MG63 (cell line): ENCODE measurements around the gene CFAP45. TPM values are rescaled to one million over a fixed set of nuclear protein-coding genes. Genes with fewer than 3 reads are reported as not detected.
A peak's percentile ranks its signal among the peaks of the same experiment; 100 is the strongest.

Experiments used
- DNase-seq: peaks from one replicate; pipeline ENCODE4 v3.0.0-alpha.2; 2020
- H3K27me3 ChIP-seq: fragments of 250-450 bp; sonication (Bioruptor Pico); 2 replicates; pipeline ENCODE4 v1.5.1; 2020; ENCODE audit warnings: mild to moderate bottlenecking, moderate library complexity
- H3K36me3 ChIP-seq: fragments of 250-450 bp; sonication (Bioruptor Pico); 2 replicates; pipeline ENCODE4 v1.5.1; 2020; ENCODE audit warnings: mild to moderate bottlenecking, moderate library complexity
- H3K4me3 ChIP-seq: fragments of 250-450 bp; sonication (Bioruptor Pico); 2 replicates; pipeline ENCODE4 v1.5.1; 2020; ENCODE audit warnings: mild to moderate bottlenecking, moderate library complexity
- H3K9me3 ChIP-seq: fragments of 250-450 bp; sonication (Bioruptor Pico); 2 replicates; pipeline ENCODE4 v1.5.1; 2020; ENCODE audit warnings: mild to moderate bottlenecking, moderate library complexity
- total RNA-seq: library from RNA; depleted of rRNA; stranded (reverse); fragments of >200 nt; shearing (Covaris generic); gene quantifications from 2 replicates; pipeline ENCODE4 v1.2.3, GENCODE V29; 2014; ENCODE audit warnings: low replicate concordance

Gene CFAP45
- total RNA-seq, 1 experiment from 2014 or later = 0.10 TPM

DNA sequence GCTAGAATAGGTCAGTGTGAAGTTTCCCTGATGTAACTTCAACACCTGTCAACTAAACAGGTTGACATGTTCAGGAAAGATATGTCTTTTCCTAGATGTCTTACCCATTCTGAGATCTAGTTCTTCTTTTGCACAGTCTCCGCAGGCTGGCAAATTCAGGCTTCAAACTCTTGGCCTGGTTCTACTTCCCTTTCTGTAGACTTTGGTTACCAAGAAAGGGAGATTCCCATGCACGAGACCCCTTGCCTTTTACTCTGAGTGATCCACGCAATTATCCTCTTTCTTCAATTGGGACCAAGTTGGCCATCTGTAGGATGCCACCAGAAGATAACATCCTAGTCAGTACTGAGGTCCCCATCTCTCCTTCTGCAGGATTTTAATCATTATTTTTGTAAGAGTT, 2.0 kb downstream of the CFAP45 start:
- H3K4me3 ChIP-seq = no peak overlapping the region
- DNase-seq = no peak
- no peaks in the 10 kb centered on the region for H3K36me3 ChIP-seq
- no peaks in the 10 kb centered on the region for H3K9me3 ChIP-seq
- H3K27me3 ChIP-seq = no peaks in the 10 kb centered on the region

DNA sequence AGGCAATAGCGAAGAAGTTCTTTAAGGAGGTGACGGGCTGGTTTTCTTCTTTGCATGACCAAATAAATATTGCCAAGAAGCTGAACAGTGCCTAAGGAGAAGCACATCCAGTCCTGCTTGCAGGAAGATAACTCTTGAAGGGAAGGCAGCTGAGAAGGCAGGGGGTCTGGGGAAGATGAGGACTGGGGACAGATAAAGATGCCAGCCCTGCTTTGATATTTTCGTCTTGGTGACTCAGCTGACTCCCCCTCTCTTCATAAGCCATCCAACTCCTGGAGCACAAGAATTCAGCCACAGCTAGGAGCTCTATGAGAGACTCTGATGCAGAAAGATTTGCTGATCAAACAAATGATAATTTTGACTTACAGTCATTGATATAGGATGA, 3.4 kb downstream of the CFAP45 start:
- H3K4me3 ChIP-seq = no peak overlapping the region
- DNase-seq = no peak
- no peaks in the 10 kb centered on the region for H3K9me3 ChIP-seq
- H3K27me3 ChIP-seq = no peaks in the 10 kb centered on the region
- H3K36me3 ChIP-seq = no peaks in the 10 kb centered on the region

GRCh38 chr1:159895836-159896545, 4.0 kb downstream of the CFAP45 start:
- no peak overlapping the region for H3K4me3 ChIP-seq
- H3K27me3 ChIP-seq = no peaks in the 10 kb centered on the region
- no peaks in the 10 kb centered on the region for H3K36me3 ChIP-seq
- no peaks in the 10 kb centered on the region for H3K9me3 ChIP-seq
- DNase-seq = no peak

- DNase-seq = no peak
- Histone ChIP-seq H3K9me3 (no peaks in the 10 kb centered on the region), H3K4me3 (no peak overlapping the region), H3K36me3 (no peaks in the 10 kb centered on the region), H3K27me3 (no peaks in the 10 kb centered on the region)
These were observed 4.7 kb downstream of the CFAP45 start for GRCh38 chr1:159895286-159895685.

GRCh38 chr1:159892944-159893343, 7.0 kb downstream of the CFAP45 start:
- Histone ChIP-seq H3K27me3 (no peaks in the 10 kb centered on the region), H3K36me3 (no peaks in the 10 kb centered on the region), H3K9me3 (no peaks in the 10 kb centered on the region), H3K4me3 (no peak overlapping the region)
- DNase-seq = no peak

- Histone ChIP-seq H3K9me3 (no peaks in the 10 kb centered on the region), H3K4me3 (no peak overlapping the region), H3K36me3 (no peaks in the 10 kb centered on the region), H3K27me3 (no peaks in the 10 kb centered on the region)
- peak; percentile 87 for DNase-seq
These were observed 8.4 kb downstream of the CFAP45 start for GRCh38 chr1:159891275-159892157.

GRCh38 chr1:159890390-159890789, 9.6 kb downstream of the CFAP45 start:
- no peak for DNase-seq
- no peaks in the 10 kb centered on the region for H3K27me3 ChIP-seq
- no peaks in the 10 kb centered on the region for H3K9me3 ChIP-seq
- no peaks in the 10 kb centered on the region for H3K36me3 ChIP-seq
- no peak overlapping the region for H3K4me3 ChIP-seq

GRCh38 chr1:159889821-159890252, 10.1 kb downstream of the CFAP45 start:
- Histone ChIP-seq H3K4me3 (no peak overlapping the region), H3K9me3 (no peaks in the 10 kb centered on the region), H3K36me3 (no peaks in the 10 kb centered on the region), H3K27me3 (no peaks in the 10 kb centered on the region)
- peak; percentile 88 for DNase-seq

- no peak overlapping the region for H3K4me3 ChIP-seq
- H3K27me3 ChIP-seq = no peaks in the 10 kb centered on the region
- DNase-seq = no peak
- H3K36me3 ChIP-seq = no peaks in the 10 kb centered on the region
- no peaks in the 10 kb centered on the region for H3K9me3 ChIP-seq
These were observed 10.8 kb downstream of the CFAP45 start for GRCh38 chr1:159889202-159889601.

- Histone ChIP-seq H3K4me3 (no peak overlapping the region), H3K36me3 (no peaks in the 10 kb centered on the region; the same call in 1 of the 2 replicates), H3K9me3 (no peaks in the 10 kb centered on the region), H3K27me3 (no peaks in the 10 kb centered on the region)
- no peak for DNase-seq
These were observed 15.7 kb downstream of the CFAP45 start for GRCh38 chr1:159884296-159884695.

- no peaks in the 10 kb centered on the region for H3K9me3 ChIP-seq
- no peaks in the 10 kb centered on the region for H3K27me3 ChIP-seq
- H3K36me3 ChIP-seq = no peaks in the 10 kb centered on the region; the same call in 1 of the 2 replicates
- DNase-seq = no peak
- H3K4me3 ChIP-seq = no peak overlapping the region
These were observed 16.8 kb downstream of the CFAP45 start for GRCh38 chr1:159883134-159883533.

DNA sequence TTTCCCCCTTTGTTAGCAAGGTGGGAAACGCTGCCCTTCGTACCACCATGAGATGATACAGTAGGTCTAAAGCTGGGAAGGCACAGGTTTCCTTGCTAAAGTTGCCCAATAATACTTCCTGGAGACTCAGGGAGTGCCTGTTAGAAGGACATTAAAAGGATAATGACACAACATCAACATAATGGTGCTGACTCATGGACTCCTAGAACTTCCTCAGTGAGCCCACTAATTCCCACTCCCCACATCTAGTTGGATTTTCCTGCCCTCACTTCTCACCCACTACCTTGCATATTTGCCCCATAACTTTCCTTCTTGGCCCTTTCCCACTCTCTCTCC, 17.5 kb downstream of the CFAP45 start:
- Histone ChIP-seq H3K36me3 (no peaks in the 10 kb centered on the region; the same call in 1 of the 2 replicates), H3K4me3 (no peak overlapping the region), H3K9me3 (no peaks in the 10 kb centered on the region), H3K27me3 (no peaks in the 10 kb centered on the region)
- peak; percentile 17 for DNase-seq

DNA sequence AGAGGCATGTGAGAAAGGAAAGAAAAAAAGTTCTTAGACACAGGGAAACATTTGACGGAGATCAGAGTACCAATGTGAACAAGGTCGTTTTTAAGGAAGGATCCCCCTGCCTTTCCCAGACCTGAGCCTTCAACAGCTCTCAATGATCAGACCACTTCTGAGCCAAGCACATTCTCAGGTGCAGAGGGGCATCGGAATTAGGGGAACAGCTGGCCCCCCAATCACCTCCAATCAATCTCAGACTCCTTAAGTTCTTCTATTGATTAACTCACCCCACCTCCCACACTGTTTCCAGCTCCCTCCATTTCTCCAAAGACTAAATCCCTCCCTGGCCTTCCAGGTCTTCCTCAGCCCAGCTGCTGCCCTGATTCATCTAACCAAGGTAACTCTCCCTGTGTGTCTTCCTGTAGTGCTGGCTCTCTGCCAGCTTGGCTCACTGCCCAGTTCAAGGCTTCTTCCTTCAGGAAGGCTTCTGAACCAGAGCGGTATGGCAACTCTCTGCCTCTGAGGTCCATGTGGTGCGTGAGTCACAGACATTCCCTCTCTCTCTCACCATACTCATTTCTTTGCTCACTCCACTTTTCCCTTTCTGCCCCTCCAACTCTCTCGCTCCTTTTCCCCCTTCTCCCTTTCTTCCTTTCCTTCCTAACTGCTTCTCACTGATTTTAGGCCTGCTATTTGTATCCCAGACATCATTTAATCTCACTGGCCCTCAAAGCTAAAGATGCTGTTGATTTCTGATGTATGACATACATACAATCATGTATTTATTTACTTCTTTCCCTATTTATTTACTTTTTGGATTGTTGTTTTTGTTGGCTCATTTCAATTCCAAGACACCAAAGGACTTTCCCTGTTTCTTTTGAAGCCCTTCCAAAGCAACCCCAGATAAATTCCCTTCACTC, 18.1 kb downstream of the CFAP45 start:
- no peaks in the 10 kb centered on the region for H3K27me3 ChIP-seq
- H3K9me3 ChIP-seq = no peaks in the 10 kb centered on the region
- H3K4me3 ChIP-seq = no peak overlapping the region
- peak; percentile 98 for DNase-seq
- no peaks in the 10 kb centered on the region; the same call in 1 of the 2 replicates for H3K36me3 ChIP-seq

DNA sequence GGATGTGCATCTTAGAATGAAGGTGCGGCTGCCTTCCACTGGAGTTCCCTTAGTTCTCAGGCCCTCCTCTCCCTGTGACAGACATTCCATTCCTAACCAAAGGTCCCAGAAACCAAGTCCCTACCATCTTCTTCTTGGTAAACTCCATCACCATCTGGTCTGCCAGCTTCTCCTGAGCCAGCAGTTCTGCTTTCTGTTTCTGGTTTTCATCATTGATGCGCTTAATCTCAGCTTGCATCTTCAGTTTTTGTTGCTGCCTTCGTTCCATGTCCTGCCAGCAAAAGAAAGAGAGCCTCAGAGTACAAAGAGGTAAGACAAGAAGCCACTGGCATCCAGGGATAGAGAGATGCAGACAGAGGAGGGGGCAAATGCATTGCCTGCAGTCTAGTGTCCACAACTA, 19.5 kb downstream of the CFAP45 start:
- Histone ChIP-seq H3K4me3 (no peak overlapping the region), H3K27me3 (no peaks in the 10 kb centered on the region), H3K9me3 (no peaks in the 10 kb centered on the region), H3K36me3 (no peaks in the 10 kb centered on the region; the same call in 1 of the 2 replicates)
- no peak for DNase-seq

DNA sequence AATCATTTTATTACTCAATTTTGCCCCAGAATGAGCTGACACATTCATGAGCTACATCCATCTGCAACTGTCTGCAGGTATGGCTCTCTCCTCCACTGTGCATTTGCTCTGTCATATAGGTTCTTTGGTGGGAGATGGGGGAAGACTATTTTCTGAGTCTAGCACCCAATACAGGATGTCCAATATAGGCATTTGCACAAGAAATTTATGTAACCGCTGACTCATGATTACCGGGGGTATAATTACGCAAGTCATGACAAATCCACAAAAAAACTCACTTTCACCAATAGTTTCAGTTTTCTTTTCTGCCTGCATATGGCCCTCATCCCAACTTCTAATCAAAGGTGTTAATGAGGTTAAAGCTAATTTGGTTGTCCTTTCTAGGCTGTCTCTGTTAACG, 20.0 kb downstream of the CFAP45 start:
- Histone ChIP-seq H3K36me3 (no peaks in the 10 kb centered on the region; the same call in 1 of the 2 replicates), H3K27me3 (no peaks in the 10 kb centered on the region), H3K4me3 (no peak overlapping the region), H3K9me3 (no peaks in the 10 kb centered on the region)
- no peak for DNase-seq

DNA sequence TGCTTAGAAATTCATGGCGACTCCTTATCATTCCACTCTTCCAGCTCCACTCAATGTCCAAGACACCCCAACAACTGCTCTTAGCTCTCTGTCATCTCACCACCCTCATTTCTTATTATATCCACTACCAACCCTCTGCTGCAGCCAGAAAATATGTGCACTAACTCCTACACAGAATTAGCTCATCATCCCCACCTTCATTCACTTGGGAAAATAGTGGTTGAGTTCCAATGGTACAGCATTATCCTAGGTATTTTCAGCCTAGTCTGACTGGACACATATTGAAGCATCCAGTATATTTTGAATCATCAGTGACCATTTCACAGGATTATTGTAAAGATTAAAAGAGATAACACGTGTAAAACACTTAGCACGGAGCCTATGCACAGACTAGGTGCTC, 20.8 kb downstream of the CFAP45 start:
- Histone ChIP-seq H3K9me3 (no peaks in the 10 kb centered on the region), H3K27me3 (no peaks in the 10 kb centered on the region), H3K36me3 (no peaks in the 10 kb centered on the region; the same call in 1 of the 2 replicates), H3K4me3 (no peak overlapping the region)
- DNase-seq = no peak
